PC-3 (cell line): ENCODE measurements around the gene PRODH. TPM values are rescaled to one million over a fixed set of nuclear protein-coding genes. Genes with fewer than 3 reads are reported as not detected.
"Not testable (repeated sequence)": the region's sequence is repeated elsewhere in the genome, so short reads cannot be mapped to it uniquely, and the experiment has no call there.

ENCODE experiments used
- ATAC-seq: fragments of 200-7000 bp; cut with Tn5 transposase; 2 replicates; pipeline ENCODE4 v1.9.1; 2020; ENCODE audit warnings: mild to moderate bottlenecking, moderate library complexity
- BruUV-seq: library from RNA; stranded (reverse); fragments of 400-500 nt; replicated peaks from 2 replicates; lab custom pipeline; 2021; lab: Mats Ljungman, UMichigan
- CTCF ChIA-PET: fragments of 300-600 bp; sonication (Branson Sonifier 250); formaldehyde crosslinking; loops from one replicate; lab custom pipeline; 2022; ENCODE audit warnings: antibody characterized with exemption; lab: Charles Lee
- POLR2A ChIA-PET: fragments of 300-600 bp; sonication (Branson Sonifier 250); formaldehyde crosslinking; loops from one replicate; lab custom pipeline; 2022; ENCODE audit warnings: antibody characterized with exemption; ENCODE audit not compliant: unreplicated experiment; lab: Charles Lee
- DNase-seq: peaks from one replicate; pipeline ENCODE4 v3.0.0-alpha.2; 2015
- H2AFZ ChIP-seq: fragments of 300-600 bp; sonication (generic); 2 replicates; pipeline ENCODE4 v1.6.0; 2016; ENCODE audit warnings: antibody characterized with exemption, low read length
- H3F3A ChIP-seq: fragments of 300-600 bp; sonication (generic); one replicate; pipeline ENCODE4 v1.6.0; 2017; ENCODE audit warnings: antibody characterized with exemption, low read length, control low read depth, mild to moderate bottlenecking; ENCODE audit not compliant: unreplicated experiment
- H3K27ac ChIP-seq: fragments of 300-600 bp; sonication (generic); 2 replicates; pipeline ENCODE4 v1.5.1; 2016; ENCODE audit warnings: mild to moderate bottlenecking, low read length
- H3K27me3 ChIP-seq: fragments of 300-600 bp; sonication (generic); 2 replicates; pipeline ENCODE4 v1.6.1; 2016; ENCODE audit warnings: low read length, mixed read lengths
- H3K36me3 ChIP-seq: fragments of 300-600 bp; sonication (generic); 2 replicates; pipeline ENCODE4 v1.6.1; 2016; ENCODE audit warnings: low read depth, mixed run types, low read length, mixed read lengths
- H3K4me1 ChIP-seq: fragments of 300-600 bp; sonication (generic); 2 replicates; pipeline ENCODE4 v1.5.1; 2016; ENCODE audit warnings: low read length; ENCODE audit not compliant: insufficient read depth
- H3K4me2 ChIP-seq: fragments of 300-600 bp; sonication (generic); 2 replicates; pipeline ENCODE4 v1.6.0; 2016; ENCODE audit warnings: low read length
- H3K4me3 ChIP-seq: fragments of 300-600 bp; sonication (generic); 2 replicates; pipeline ENCODE4 v1.5.1; 2016; ENCODE audit warnings: mild to moderate bottlenecking, low read length, mixed read lengths
- H3K79me2 ChIP-seq: fragments of 300-600 bp; sonication (generic); 2 replicates; pipeline ENCODE4 v1.6.1; 2017; ENCODE audit warnings: low read length, mixed read lengths
- H3K9ac ChIP-seq: fragments of 300-600 bp; sonication (generic); 2 replicates; pipeline ENCODE4 v1.6.0; 2016; ENCODE audit warnings: mild to moderate bottlenecking, low read length
- H3K9me2 ChIP-seq: fragments of 300-600 bp; sonication (generic); replicated peaks from 2 replicates; pipeline ENCODE4 v1.6.1; 2016; ENCODE audit warnings: mixed run types, low read length, mixed read lengths
- H3K9me3 ChIP-seq: fragments of 300-600 bp; sonication (generic); 2 replicates; pipeline ENCODE4 v1.6.1; 2016; ENCODE audit warnings: low read length, mixed read lengths
- H4K20me1 ChIP-seq: fragments of 300-600 bp; sonication (generic); 2 replicates; pipeline ENCODE4 v1.6.1; 2016; ENCODE audit warnings: low read length, mixed read lengths
- CTCF ChIP-seq: fragments of 300-600 bp; sonication (generic); conservative IDR thresholded peaks from 2 replicates; pipeline ENCODE4 v1.5.1; 2017; ENCODE audit warnings: antibody characterized with exemption, low read depth, mild to moderate bottlenecking, low read length
- EZH2 ChIP-seq: fragments of 300-600 bp; sonication (generic); IDR thresholded peaks from one replicate; pipeline ENCODE4 v1.6.1; 2017; ENCODE audit warnings: antibody characterized with exemption, mild to moderate bottlenecking, low read length; ENCODE audit not compliant: unreplicated experiment
- EZH2phosphoT487 ChIP-seq: fragments of 300-600 bp; sonication (generic); IDR thresholded peaks from 2 replicates; pipeline ENCODE4 v1.6.1; 2018; ENCODE audit warnings: mild to moderate bottlenecking, antibody characterized with exemption, low read length, borderline replicate concordance
- intact Hi-C: fragments of 100-400 bp; cut with micrococcal nuclease; formaldehyde crosslinking; loops from 2 replicates; pipeline ENCODE4 v1.9.0; 2023
- total RNA-seq: library from RNA; depleted of rRNA; stranded (reverse); fragments of >200 nt; gene quantifications from 2 replicates; pipeline ENCODE4 v1.2.3, GENCODE V29; 2014

Gene PRODH
- total RNA-seq, 1 experiment from 2014 or later, result 0.84 TPM

GRCh38 chr22:18912264-18912946 lies 23.7 kb downstream of the PRODH start:
- H3K4me1 ChIP-seq, CTCF ChIA-PET, H2AFZ ChIP-seq, H3K4me2 ChIP-seq, H3K9ac ChIP-seq, H3K9me3 ChIP-seq, H3K36me3 ChIP-seq, intact Hi-C loops, H3K27me3 ChIP-seq, H4K20me1 ChIP-seq, H3K27ac ChIP-seq, DNase-seq, ATAC-seq, H3F3A ChIP-seq, POLR2A ChIA-PET, BruUV-seq, H3K79me2 ChIP-seq, H3K4me3 ChIP-seq, H3K9me2 ChIP-seq: not testable (repeated sequence)

GRCh38 chr22:18911535-18911934 lies 24.6 kb downstream of the PRODH start:
- H4K20me1 ChIP-seq, H3K36me3 ChIP-seq, CTCF ChIA-PET, H3K4me2 ChIP-seq, H3K9me2 ChIP-seq, H3K79me2 ChIP-seq, intact Hi-C loops, ATAC-seq, H3F3A ChIP-seq, H3K27me3 ChIP-seq, H3K27ac ChIP-seq, H3K4me1 ChIP-seq, H2AFZ ChIP-seq, DNase-seq, H3K4me3 ChIP-seq, POLR2A ChIA-PET, H3K9ac ChIP-seq, H3K9me3 ChIP-seq, BruUV-seq: not testable (repeated sequence)

- intact Hi-C loops, result no loop called here
- no peak for ATAC-seq
- no TSS peak for BruUV-seq
- Histone ChIP-seq H4K20me1 (no peaks in the 10 kb centered on the region), H3K9me2 (no peaks in the 10 kb centered on the region), H3K9me3 (no peaks in the 10 kb centered on the region), H3K79me2 (no peaks in the 10 kb centered on the region), H3K36me3 (no peaks in the 10 kb centered on the region), H3K4me1 (no peaks in the 10 kb centered on the region), H3K27me3 (no peaks in the 10 kb centered on the region), H3F3A (no peaks in the 10 kb centered on the region), H3K4me3 (no peak overlapping the region), H3K27ac (no peak overlapping the region), H2AFZ (no peak overlapping the region), H3K9ac (no peak overlapping the region), H3K4me2 (no peak overlapping the region)
- CTCF ChIA-PET, result no interaction called here
- TF ChIP-seq EZH2phosphoT487 (no peak), EZH2 (no peak), CTCF (no peak)
- DNase-seq, result no peak
- POLR2A ChIA-PET, result no interaction called here
These were observed 26.5 kb downstream of the PRODH start for GRCh38 chr22:18909556-18909955.

GRCh38 chr22:18906896-18907295 lies 29.2 kb downstream of the PRODH start:
- no peak overlapping the region for H3K4me3 ChIP-seq
- H2AFZ ChIP-seq, result no peak overlapping the region
- no TSS peak for BruUV-seq
- H3K36me3 ChIP-seq, result no peaks in the 10 kb centered on the region
- H3K9me2 ChIP-seq, result no peaks in the 10 kb centered on the region
- no peak overlapping the region for H3K27ac ChIP-seq
- H3F3A ChIP-seq, result no peaks in the 10 kb centered on the region
- no peak for DNase-seq
- POLR2A ChIA-PET, result no interaction called here
- H3K79me2 ChIP-seq, result no peaks in the 10 kb centered on the region
- TF ChIP-seq EZH2phosphoT487 (no peak), EZH2 (no peak), CTCF (no peak)
- no peak overlapping the region for H3K4me2 ChIP-seq
- H3K9me3 ChIP-seq, result no peaks in the 10 kb centered on the region
- intact Hi-C loops, result no loop called here
- H3K27me3 ChIP-seq, result no peaks in the 10 kb centered on the region
- no peak overlapping the region for H3K9ac ChIP-seq
- no peaks in the 10 kb centered on the region for H4K20me1 ChIP-seq
- no peaks in the 10 kb centered on the region for H3K4me1 ChIP-seq
- CTCF ChIA-PET, result interaction anchor here (0.5 kb wide), 1 partner anchor 30 kb away, joined by 3 read pairs; no protein-coding TSS in a partner anchor
- no peak for ATAC-seq

- ChIA-PET POLR2A (interaction anchor here (0.6 kb wide), 2 partner anchors 880 to 947 kb away, joined by 3 to 5 read pairs; no protein-coding TSS in a partner anchor), CTCF (interaction anchor here (0.5 to 0.7 kb wide), 3 partner anchors 30 to 830 kb away, joined by 3 to 4 read pairs (median 3); no protein-coding TSS in a partner anchor)
- H4K20me1 ChIP-seq, H3K9ac ChIP-seq, H3K4me3 ChIP-seq, H2AFZ ChIP-seq, H3K9me3 ChIP-seq, H3K27me3 ChIP-seq, H3K4me2 ChIP-seq, DNase-seq, H3K4me1 ChIP-seq, H3K36me3 ChIP-seq, H3K79me2 ChIP-seq, intact Hi-C loops, H3K27ac ChIP-seq, H3F3A ChIP-seq, H3K9me2 ChIP-seq: not testable (repeated sequence)
- TSS peak; percentile 22 for BruUV-seq
- peak; percentile 54 for ATAC-seq
These were observed 29.7 kb downstream of the PRODH start for GRCh38 chr22:18906410-18906745.
